DOHH2 (cell line): ENCODE measurements around the gene RECQL.

Source experiments
- H3F3A ChIP-seq: fragments of 200-600 bp; sonication (generic), shearing (Covaris generic); 2 replicates; pipeline ENCODE4 v1.6.0; 2016; ENCODE audit warnings: antibody characterized with exemption, mild to moderate bottlenecking; ENCODE audit not compliant: control insufficient read depth, insufficient read depth
- H3K27ac ChIP-seq: fragments of 200-600 bp; sonication (generic); 2 replicates; pipeline ENCODE4 v1.5.1; 2014; ENCODE audit warnings: low read depth, mild to moderate bottlenecking, low read length, moderate library complexity
- H3K27me3 ChIP-seq: fragments of 200-600 bp; sonication (generic); 2 replicates; pipeline ENCODE4 v1.6.1; 2014; ENCODE audit warnings: mild to moderate bottlenecking, low read length, mixed read lengths; ENCODE audit not compliant: control insufficient read depth
- H3K36me3 ChIP-seq: fragments of 200-600 bp; sonication (generic); 2 replicates; pipeline ENCODE4 v1.6.1; 2014; ENCODE audit warnings: mild to moderate bottlenecking, low read length, moderate library complexity, mixed read lengths; ENCODE audit not compliant: control insufficient read depth
- H3K4me1 ChIP-seq: fragments of 200-600 bp; sonication (generic); 2 replicates; pipeline ENCODE4 v1.6.1; 2014; ENCODE audit warnings: mild to moderate bottlenecking, low read length, mixed read lengths; ENCODE audit not compliant: control insufficient read depth
- H3K4me2 ChIP-seq: fragments of 200-600 bp; sonication (generic); 2 replicates; pipeline ENCODE4 v1.6.0; 2014; ENCODE audit warnings: mild to moderate bottlenecking, low read length, moderate library complexity
- H3K4me3 ChIP-seq: fragments of 200-600 bp; sonication (generic); 2 replicates; pipeline ENCODE4 v1.5.1; 2014; ENCODE audit warnings: mild to moderate bottlenecking, low read length, mixed read lengths
- H3K79me2 ChIP-seq: fragments of 200-600 bp; sonication (generic); 2 replicates; pipeline ENCODE4 v1.6.1; 2014; ENCODE audit warnings: mild to moderate bottlenecking, low read length, mixed read lengths; ENCODE audit not compliant: control insufficient read depth
- H3K9me2 ChIP-seq: fragments of 200-600 bp; sonication (generic); replicated peaks from 2 replicates; pipeline ENCODE4 v1.6.1; 2014; ENCODE audit warnings: mild to moderate bottlenecking, low read length, mixed read lengths; ENCODE audit not compliant: control insufficient read depth
- H3K9me3 ChIP-seq: fragments of 200-600 bp; sonication (generic); 2 replicates; pipeline ENCODE4 v1.6.1; 2014; ENCODE audit warnings: antibody characterized with exemption, low read length, mixed read lengths; ENCODE audit not compliant: control insufficient read depth, insufficient read depth
- H4K20me1 ChIP-seq: fragments of 200-600 bp; sonication (generic); 2 replicates; pipeline ENCODE4 v1.6.0; 2014; ENCODE audit warnings: low read depth, mild to moderate bottlenecking, antibody characterized with exemption, low read length, moderate library complexity; ENCODE audit not compliant: control insufficient read depth, insufficient read depth
- EZH2phosphoT487 ChIP-seq: fragments of 200-600 bp; sonication (generic); IDR thresholded peaks from 2 replicates; pipeline ENCODE4 v1.6.1; 2017; ENCODE audit warnings: borderline replicate concordance, mild to moderate bottlenecking, antibody characterized with exemption, low read length, moderate library complexity, mixed read lengths
- TF ChIP-seq, protein P1 (sequence below): fragments of 200-600 bp; sonication (generic); IDR thresholded peaks from one replicate; pipeline ENCODE4 v1.5.1; 2014; ENCODE audit warnings: antibody characterized with exemption, mild to moderate bottlenecking, low read depth, low read length; ENCODE audit not compliant: poor library complexity, severe bottlenecking

Gene RECQL

GRCh38 chr12:21545557-21545956 is 44.1 kb upstream of the RECQL start:
- Histone ChIP-seq H3K27ac (no peak overlapping the region), H3K4me2 (no peak overlapping the region), H3K79me2 (no peaks in the 10 kb centered on the region), H4K20me1 (no peaks in the 10 kb centered on the region), H3K9me3 (no peaks in the 10 kb centered on the region), H3K4me3 (no peak overlapping the region), H3K27me3 (peaks cover 13% of the 10 kb centered on the region; the same call in 1 of the 2 replicates), H3F3A (no peaks in the 10 kb centered on the region), H3K9me2 (no peaks in the 10 kb centered on the region), H3K36me3 (no peaks in the 10 kb centered on the region), H3K4me1 (no peaks in the 10 kb centered on the region)
- no peak for TF ChIP-seq EZH2phosphoT487
- TF ChIP-seq, protein P1, sequence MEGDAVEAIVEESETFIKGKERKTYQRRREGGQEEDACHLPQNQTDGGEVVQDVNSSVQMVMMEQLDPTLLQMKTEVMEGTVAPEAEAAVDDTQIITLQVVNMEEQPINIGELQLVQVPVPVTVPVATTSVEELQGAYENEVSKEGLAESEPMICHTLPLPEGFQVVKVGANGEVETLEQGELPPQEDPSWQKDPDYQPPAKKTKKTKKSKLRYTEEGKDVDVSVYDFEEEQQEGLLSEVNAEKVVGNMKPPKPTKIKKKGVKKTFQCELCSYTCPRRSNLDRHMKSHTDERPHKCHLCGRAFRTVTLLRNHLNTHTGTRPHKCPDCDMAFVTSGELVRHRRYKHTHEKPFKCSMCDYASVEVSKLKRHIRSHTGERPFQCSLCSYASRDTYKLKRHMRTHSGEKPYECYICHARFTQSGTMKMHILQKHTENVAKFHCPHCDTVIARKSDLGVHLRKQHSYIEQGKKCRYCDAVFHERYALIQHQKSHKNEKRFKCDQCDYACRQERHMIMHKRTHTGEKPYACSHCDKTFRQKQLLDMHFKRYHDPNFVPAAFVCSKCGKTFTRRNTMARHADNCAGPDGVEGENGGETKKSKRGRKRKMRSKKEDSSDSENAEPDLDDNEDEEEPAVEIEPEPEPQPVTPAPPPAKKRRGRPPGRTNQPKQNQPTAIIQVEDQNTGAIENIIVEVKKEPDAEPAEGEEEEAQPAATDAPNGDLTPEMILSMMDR, result no peak

- TF ChIP-seq EZH2phosphoT487, result no peak
- TF ChIP-seq, protein P1, result no peak
Observed at GRCh38 chr12:21543151-21543550, 41.7 kb upstream of the RECQL start.

DNA sequence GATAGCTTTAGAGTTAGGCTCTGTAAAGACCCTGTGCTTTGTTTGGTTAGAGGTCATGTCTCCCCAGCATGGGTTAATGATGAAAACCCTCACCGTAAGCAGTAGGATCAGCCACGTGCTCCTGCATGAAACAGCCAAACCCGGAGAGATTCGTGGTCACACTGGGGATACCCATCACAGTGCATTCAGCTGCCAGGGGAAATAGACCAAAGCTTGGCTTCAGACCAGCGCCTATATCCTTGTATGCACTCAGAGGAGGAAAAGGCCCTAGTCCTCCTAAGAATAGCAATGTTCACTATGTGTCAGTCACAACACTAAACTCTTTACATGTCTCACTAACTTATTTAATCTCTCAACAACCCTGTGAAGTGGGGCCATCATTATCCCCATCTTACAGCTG is 41.0 kb upstream of the RECQL start:
- Histone ChIP-seq H3K4me1 (no peaks in the 10 kb centered on the region), H3K79me2 (no peaks in the 10 kb centered on the region), H3F3A (no peaks in the 10 kb centered on the region), H3K4me2 (no peak overlapping the region), H4K20me1 (no peaks in the 10 kb centered on the region), H3K27ac (no peak overlapping the region), H3K9me2 (no peaks in the 10 kb centered on the region), H3K4me3 (no peak overlapping the region), H3K27me3 (peaks cover 11% of the 10 kb centered on the region; the same call in 1 of the 2 replicates), H3K9me3 (no peaks in the 10 kb centered on the region), H3K36me3 (no peaks in the 10 kb centered on the region)
- no peak for TF ChIP-seq EZH2phosphoT487
- TF ChIP-seq, protein P1, result no peak

More at GRCh38 chr12:21543151-21543550, 41.7 kb upstream of the RECQL start:
- no peaks in the 10 kb centered on the region for H4K20me1 ChIP-seq
- H3K27ac ChIP-seq, result no peak overlapping the region
- H3K27me3 ChIP-seq, result peaks cover 11% of the 10 kb centered on the region; the same call in 1 of the 2 replicates
- H3K9me2 ChIP-seq, result no peaks in the 10 kb centered on the region
- no peaks in the 10 kb centered on the region for H3K79me2 ChIP-seq
- H3F3A ChIP-seq, result no peaks in the 10 kb centered on the region
- H3K4me1 ChIP-seq, result no peaks in the 10 kb centered on the region
- H3K36me3 ChIP-seq, result no peaks in the 10 kb centered on the region
- H3K9me3 ChIP-seq, result no peaks in the 10 kb centered on the region
- H3K4me2 ChIP-seq, result no peak overlapping the region
- no peak overlapping the region for H3K4me3 ChIP-seq
